Large intestine (tissue), 3 donors: ENCODE data around the gene AP1S2. TPM values are rescaled to one million over a fixed set of nuclear protein-coding genes. Genes with fewer than 3 reads are reported as not detected.
A peak's percentile ranks its signal among the peaks of the same experiment; 100 is the strongest.

Experiments
- DNase-seq, 2 donors: peaks; one replicate each; pipeline versions ENCODE4 v3.0.0 to v3.0.0-alpha.2; 2013
- H3K27ac ChIP-seq: one replicate; pipeline ENCODE4 v1.5.1; 2013; ENCODE audit warnings: low read length
- H3K27me3 ChIP-seq: 2 replicates; pipeline ENCODE4 v1.6.1; 2013; ENCODE audit warnings: low read length; ENCODE audit not compliant: control insufficient read depth, insufficient read depth
- H3K36me3 ChIP-seq: 2 replicates; pipeline ENCODE4 v1.6.1; 2013; ENCODE audit warnings: low read length; ENCODE audit not compliant: control insufficient read depth, insufficient read depth
- H3K4me1 ChIP-seq: one replicate; pipeline ENCODE4 v1.6.1; 2013; ENCODE audit warnings: low read length; ENCODE audit not compliant: control insufficient read depth, insufficient read depth
- H3K4me3 ChIP-seq: one replicate; pipeline ENCODE4 v1.5.1; 2013; ENCODE audit warnings: low read length
- H3K9me3 ChIP-seq: one replicate; pipeline ENCODE4 v1.6.1; 2013; ENCODE audit warnings: mild to moderate bottlenecking, low read depth, low read length, moderate library complexity; ENCODE audit not compliant: control insufficient read depth
- WGBS: methylation state at CpG from one replicate; pipeline ENCODE4 v1.1.5; 2013; ENCODE audit warnings: low lambda C conversion rate; ENCODE audit not compliant: insufficient coverage; 5-methylcytosine and 5-hydroxymethylcytosine counted together
- polyA plus RNA-seq: library from polyadenylated mRNA; unstranded; fragments of 120-200 nt; gene quantifications from one replicate; pipeline ENCODE4 v1.2.1, GENCODE V29; 2013

Gene AP1S2
- polyA plus RNA-seq, 1 donor, result 32.3 TPM

GRCh38 chrX:15856636-15857035, 2.0 kb upstream of the AP1S2 start:
- H3K4me3 ChIP-seq, result no peak overlapping the region
- no peaks in the 10 kb centered on the region for H3K9me3 ChIP-seq
- H3K27ac ChIP-seq, result no peak overlapping the region
- WGBS, result no CpG with 5 or more reads among the region's 1 CpG
- H3K36me3 ChIP-seq, result no peaks in the 10 kb centered on the region
- no peaks in the 10 kb centered on the region for H3K27me3 ChIP-seq
- no peak for DNase-seq
- peaks cover 2% of the 10 kb centered on the region for H3K4me1 ChIP-seq

GRCh38 chrX:15856222-15856587, 1.6 kb upstream of the AP1S2 start:
- Histone ChIP-seq H3K27me3 (no peaks in the 10 kb centered on the region), H3K36me3 (no peaks in the 10 kb centered on the region), H3K4me1 (peaks cover 2% of the 10 kb centered on the region), H3K27ac (peak overlapping the region; percentile 93), H3K4me3 (no peak overlapping the region), H3K9me3 (no peaks in the 10 kb centered on the region)
- no CpG with 5 or more reads among the region's 4 CpGs for WGBS
- no peak for DNase-seq

- DNase-seq, result peak in 1 of 2 donors; percentile 9
- no CpG with 5 or more reads among the region's 16 CpGs for WGBS
- H3K36me3 ChIP-seq, result no peaks in the 10 kb centered on the region
- H3K4me1 ChIP-seq, result peaks cover 2% of the 10 kb centered on the region
- H3K9me3 ChIP-seq, result no peaks in the 10 kb centered on the region
- H3K27ac ChIP-seq, result peak overlapping the region; percentile 93
- peak overlapping the region; percentile 54 for H3K4me3 ChIP-seq
- no peaks in the 10 kb centered on the region for H3K27me3 ChIP-seq
These were observed 1.1 kb upstream of the AP1S2 start for GRCh38 chrX:15855568-15856221.

GRCh38 chrX:15854080-15854655, 445 bp downstream of the AP1S2 start:
- Histone ChIP-seq H3K27me3 (no peaks in the 10 kb centered on the region), H3K27ac (peak overlapping the region; percentile 45), H3K9me3 (no peaks in the 10 kb centered on the region), H3K36me3 (no peaks in the 10 kb centered on the region), H3K4me1 (peaks cover 2% of the 10 kb centered on the region), H3K4me3 (peak overlapping the region; percentile 57)
- DNase-seq, result peak; percentile 19 to 50
- WGBS, result no CpG with 5 or more reads among the region's 65 CpGs

GRCh38 chrX:15853586-15854079, 980 bp downstream of the AP1S2 start:
- DNase-seq, result peak in 1 of 2 donors; percentile 2
- no CpG with 5 or more reads among the region's 14 CpGs for WGBS

GRCh38 chrX:15849555-15849954, 5.1 kb downstream of the AP1S2 start:
- no CpG with 5 or more reads among the region's 5 CpGs for WGBS
- Histone ChIP-seq H3K36me3 (peaks cover 3% of the 10 kb centered on the region), H3K27ac (no peak overlapping the region), H3K27me3 (no peaks in the 10 kb centered on the region), H3K4me1 (peaks cover 2% of the 10 kb centered on the region), H3K4me3 (no peak overlapping the region), H3K9me3 (no peaks in the 10 kb centered on the region)
- DNase-seq, result no peak

More at GRCh38 chrX:15853586-15854079, 980 bp downstream of the AP1S2 start:
- Histone ChIP-seq H3K27me3 (no peaks in the 10 kb centered on the region), H3K36me3 (no peaks in the 10 kb centered on the region), H3K27ac (peak overlapping the region; percentile 45), H3K9me3 (no peaks in the 10 kb centered on the region), H3K4me1 (peaks cover 2% of the 10 kb centered on the region), H3K4me3 (peak overlapping the region; percentile 57)

GRCh38 chrX:15848576-15848975, 6.0 kb downstream of the AP1S2 start:
- WGBS, result no CpG with 5 or more reads among the region's 1 CpG
- Histone ChIP-seq H3K27ac (no peak overlapping the region), H3K27me3 (no peaks in the 10 kb centered on the region), H3K4me3 (no peak overlapping the region), H3K36me3 (peaks cover 3% of the 10 kb centered on the region), H3K9me3 (no peaks in the 10 kb centered on the region), H3K4me1 (peaks cover 2% of the 10 kb centered on the region)
- no peak for DNase-seq

- H3K27me3 ChIP-seq, result no peaks in the 10 kb centered on the region
- H3K27ac ChIP-seq, result no peak overlapping the region
These were observed 10.7 kb downstream of the AP1S2 start for GRCh38 chrX:15843960-15844359.

GRCh38 chrX:15841853-15842516, 12.6 kb downstream of the AP1S2 start:
- H3K4me1 ChIP-seq, result no peaks in the 10 kb centered on the region
- WGBS, result no CpG with 5 or more reads among the region's 2 CpGs
- no peak for DNase-seq
- no peak overlapping the region for H3K4me3 ChIP-seq
- peaks cover 3% of the 10 kb centered on the region for H3K36me3 ChIP-seq
- no peaks in the 10 kb centered on the region for H3K27me3 ChIP-seq
- H3K9me3 ChIP-seq, result no peaks in the 10 kb centered on the region
- no peak overlapping the region for H3K27ac ChIP-seq

More at GRCh38 chrX:15843960-15844359, 10.7 kb downstream of the AP1S2 start:
- H3K9me3 ChIP-seq, result no peaks in the 10 kb centered on the region
- peaks cover 3% of the 10 kb centered on the region for H3K36me3 ChIP-seq
- DNase-seq, result no peak
- no peak overlapping the region for H3K4me3 ChIP-seq
- no peaks in the 10 kb centered on the region for H3K4me1 ChIP-seq

GRCh38 chrX:15838017-15838416, 16.6 kb downstream of the AP1S2 start:
- Histone ChIP-seq H3K9me3 (no peaks in the 10 kb centered on the region), H3K27me3 (no peaks in the 10 kb centered on the region), H3K4me3 (no peak overlapping the region), H3K27ac (no peak overlapping the region), H3K36me3 (no peaks in the 10 kb centered on the region), H3K4me1 (no peaks in the 10 kb centered on the region)
- no peak for DNase-seq
- WGBS, result no CpG with 5 or more reads among the region's 3 CpGs
